HepG2 (cell line): ENCODE results near the gene AJUBA. TPM values are rescaled to one million over a fixed set of nuclear protein-coding genes. Genes with fewer than 3 reads are reported as not detected.

Source experiments
- CEBPB ChIP-seq: IDR thresholded peaks from 2 replicates; pipeline ENCODE4 v1.6.1; 2011; ENCODE audit warnings: low read depth, low read length, improper control_type of control experiment, borderline replicate concordance
- CHCHD3 ChIP-seq: sonication (generic); formaldehyde crosslinking; IDR thresholded peaks from 2 replicates; pipeline ENCODE4 v1.8.0; 2022; ENCODE audit warnings: mild to moderate bottlenecking, missing genetic modification reagents, moderate library complexity
- DMAP1 ChIP-seq: IDR thresholded peaks from 2 replicates; pipeline ENCODE4 v1.6.1; 2016
- IKZF1 ChIP-seq: fragments of 450-650 bp; IDR thresholded peaks from 2 replicates; pipeline ENCODE4 v1.7.1; 2016
- MIER2 ChIP-seq: IDR thresholded peaks from 2 replicates; pipeline ENCODE4 v1.6.1; 2016; ENCODE audit warnings: missing biosample characterization, missing genetic modification reagents
- NR2F6 ChIP-seq, 2 experiments: IDR thresholded peaks; 2 replicates each; pipeline ENCODE4 v1.6.1; 2016; ENCODE audit warnings: antibody characterized with exemption in 1 of 2, mild to moderate bottlenecking in 1 of 2
- PAX8 ChIP-seq: sonication (generic); formaldehyde crosslinking; IDR thresholded peaks from 2 replicates; pipeline ENCODE4 v1.8.0; 2022; ENCODE audit warnings: mild to moderate bottlenecking, missing genetic modification reagents, borderline replicate concordance
- RBM22 ChIP-seq: fragments of 200-400 bp; formaldehyde crosslinking; optimal IDR thresholded peaks from 2 replicates; pipeline ENCODE3; 2017; ENCODE audit warnings: mild to moderate bottlenecking, low read length, moderate library complexity
- SCMH1 ChIP-seq: sonication (generic); formaldehyde crosslinking; IDR thresholded peaks from 2 replicates; pipeline ENCODE4 v1.9.0; 2021; ENCODE audit warnings: missing genetic modification reagents, mild to moderate bottlenecking, borderline replicate concordance
- ZBTB37 ChIP-seq: sonication (generic); formaldehyde crosslinking; IDR thresholded peaks from 2 replicates; pipeline ENCODE4 v1.4.0; 2020; ENCODE audit warnings: mild to moderate bottlenecking, missing genetic modification reagents
- ZFP1 ChIP-seq: IDR thresholded peaks from 2 replicates; pipeline ENCODE4 v1.6.1; 2016
- ZHX2 ChIP-seq, 2 experiments: sonication (generic) in 1 of 2; formaldehyde crosslinking in 1 of 2; IDR thresholded peaks; 2 replicates each; pipeline versions ENCODE4 v1.6.1 to v1.9.0; 2014 to 2022; ENCODE audit warnings: antibody characterized with exemption in 1 of 2, borderline replicate concordance in 1 of 2, inconsistent platforms in 1 of 2, low read depth in 1 of 2, missing genetic modification reagents in 1 of 2
- ZNF552 ChIP-seq: sonication (generic); formaldehyde crosslinking; IDR thresholded peaks from 2 replicates; pipeline ENCODE4 v1.9.0; 2022; ENCODE audit warnings: missing genetic modification reagents, mild to moderate bottlenecking, borderline replicate concordance
- ZNF761 ChIP-seq: sonication (generic); formaldehyde crosslinking; conservative IDR thresholded peaks from 2 replicates; pipeline ENCODE4 v1.4.0; 2020; ENCODE audit warnings: mild to moderate bottlenecking, missing genetic modification reagents
- polyA plus RNA-seq, 8 experiments: library from polyadenylated mRNA; depleted of rRNA in 3 of 8; stranded (reverse) in 7 of 8; unstranded in 1 of 8; fragments of >200 nt; fragmentation: Illumina TruSeq in 4 of 8; extraction: Trizol in 4 of 8; gene quantifications; 2 replicates each; pipeline versions ENCODE4 v1.2.1 to v1.2.3, GENCODE V29; 2011 to 2016; ENCODE audit warnings: low read depth in 4 of 8, missing spikeins in 1 of 8, mixed read lengths in 1 of 8; ENCODE audit not compliant: insufficient read depth in 1 of 8
- total RNA-seq, 5 experiments: library from RNA; depleted of rRNA; stranded (reverse); fragments of >200 nt; fragmentation: Illumina TruSeq; extraction: Trizol; gene quantifications; 2 replicates each; pipeline ENCODE4 v1.2.3, GENCODE V29; 2016; ENCODE audit warnings: low read depth in 1 of 5
- TF ChIP-seq, protein P1 (sequence below): IDR thresholded peaks from 2 replicates; pipeline ENCODE4 v1.6.1; 2016; ENCODE audit warnings: low read depth, missing genetic modification reagents, missing compliant biosample characterization

AJUBA gene
- total and polyA plus RNA-seq, 2 of the 13 experiments (the other 11 are each of a cell fraction or from before 2014, with no cell fraction given): 157 to 241 TPM

DNA sequence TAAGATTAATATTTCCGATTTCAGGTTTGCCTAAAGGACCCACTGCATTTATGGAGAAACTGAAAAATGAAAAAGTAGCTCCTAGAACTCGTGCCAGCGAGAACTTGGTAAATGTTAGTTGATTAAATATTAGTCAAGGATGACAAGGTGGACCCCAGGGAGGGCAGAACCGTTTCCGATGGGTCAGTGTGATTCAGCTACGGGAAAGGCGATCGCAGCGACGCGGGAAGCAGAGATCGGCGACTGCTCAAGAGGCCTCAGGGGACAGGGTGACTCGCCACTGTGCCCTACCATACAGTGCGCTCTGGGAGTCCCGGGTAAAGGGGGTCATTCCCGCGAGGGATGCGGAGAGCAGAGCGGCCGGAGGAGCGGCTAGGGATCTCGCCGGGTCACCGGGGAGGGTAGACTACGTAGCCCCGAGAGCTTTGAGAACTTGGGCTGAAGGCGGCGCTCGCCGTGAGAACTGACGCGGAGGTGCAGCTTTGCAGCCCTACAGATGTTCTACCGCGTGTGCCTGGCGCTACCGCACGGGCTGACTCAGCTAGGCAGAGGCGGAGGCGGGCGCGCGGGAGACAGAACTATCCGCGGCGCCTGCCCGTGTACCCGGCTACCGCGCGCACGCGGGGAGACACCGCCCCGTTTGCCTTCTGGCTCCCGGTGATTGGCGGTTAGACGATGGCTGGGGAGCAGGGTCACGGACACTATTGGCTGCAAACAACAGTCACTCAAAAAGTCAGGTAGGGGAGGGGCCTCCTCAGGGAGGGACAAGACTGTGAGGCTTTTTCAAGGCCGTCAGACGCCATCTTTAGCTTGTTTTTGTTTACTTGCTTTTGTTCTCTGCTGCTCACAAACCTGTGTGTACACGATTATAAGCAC, 24.4 kb upstream of the AJUBA start (continued):
- TF ChIP-seq ZHX2 (IDR thresholded peaks at IDR 0.05; ENCODE audit: low read depth): peak; percentile 91
- peak; percentile 62; the same call in 1 of the 2 replicates for TF ChIP-seq ZHX2 (CRISPR knock-in tag; IDR thresholded peaks at IDR 0.05; ENCODE audit: borderline replicate concordance)
- TF ChIP-seq ZFP1 (CRISPR knock-in tag): peak; percentile 92
- TF ChIP-seq CEBPB: no peak
- TF ChIP-seq PAX8: peak; percentile 89
- TF ChIP-seq, protein P1, sequence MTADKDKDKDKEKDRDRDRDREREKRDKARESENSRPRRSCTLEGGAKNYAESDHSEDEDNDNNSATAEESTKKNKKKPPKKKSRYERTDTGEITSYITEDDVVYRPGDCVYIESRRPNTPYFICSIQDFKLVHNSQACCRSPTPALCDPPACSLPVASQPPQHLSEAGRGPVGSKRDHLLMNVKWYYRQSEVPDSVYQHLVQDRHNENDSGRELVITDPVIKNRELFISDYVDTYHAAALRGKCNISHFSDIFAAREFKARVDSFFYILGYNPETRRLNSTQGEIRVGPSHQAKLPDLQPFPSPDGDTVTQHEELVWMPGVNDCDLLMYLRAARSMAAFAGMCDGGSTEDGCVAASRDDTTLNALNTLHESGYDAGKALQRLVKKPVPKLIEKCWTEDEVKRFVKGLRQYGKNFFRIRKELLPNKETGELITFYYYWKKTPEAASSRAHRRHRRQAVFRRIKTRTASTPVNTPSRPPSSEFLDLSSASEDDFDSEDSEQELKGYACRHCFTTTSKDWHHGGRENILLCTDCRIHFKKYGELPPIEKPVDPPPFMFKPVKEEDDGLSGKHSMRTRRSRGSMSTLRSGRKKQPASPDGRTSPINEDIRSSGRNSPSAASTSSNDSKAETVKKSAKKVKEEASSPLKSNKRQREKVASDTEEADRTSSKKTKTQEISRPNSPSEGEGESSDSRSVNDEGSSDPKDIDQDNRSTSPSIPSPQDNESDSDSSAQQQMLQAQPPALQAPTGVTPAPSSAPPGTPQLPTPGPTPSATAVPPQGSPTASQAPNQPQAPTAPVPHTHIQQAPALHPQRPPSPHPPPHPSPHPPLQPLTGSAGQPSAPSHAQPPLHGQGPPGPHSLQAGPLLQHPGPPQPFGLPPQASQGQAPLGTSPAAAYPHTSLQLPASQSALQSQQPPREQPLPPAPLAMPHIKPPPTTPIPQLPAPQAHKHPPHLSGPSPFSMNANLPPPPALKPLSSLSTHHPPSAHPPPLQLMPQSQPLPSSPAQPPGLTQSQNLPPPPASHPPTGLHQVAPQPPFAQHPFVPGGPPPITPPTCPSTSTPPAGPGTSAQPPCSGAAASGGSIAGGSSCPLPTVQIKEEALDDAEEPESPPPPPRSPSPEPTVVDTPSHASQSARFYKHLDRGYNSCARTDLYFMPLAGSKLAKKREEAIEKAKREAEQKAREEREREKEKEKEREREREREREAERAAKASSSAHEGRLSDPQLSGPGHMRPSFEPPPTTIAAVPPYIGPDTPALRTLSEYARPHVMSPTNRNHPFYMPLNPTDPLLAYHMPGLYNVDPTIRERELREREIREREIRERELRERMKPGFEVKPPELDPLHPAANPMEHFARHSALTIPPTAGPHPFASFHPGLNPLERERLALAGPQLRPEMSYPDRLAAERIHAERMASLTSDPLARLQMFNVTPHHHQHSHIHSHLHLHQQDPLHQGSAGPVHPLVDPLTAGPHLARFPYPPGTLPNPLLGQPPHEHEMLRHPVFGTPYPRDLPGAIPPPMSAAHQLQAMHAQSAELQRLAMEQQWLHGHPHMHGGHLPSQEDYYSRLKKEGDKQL (CRISPR knock-in tag): peak; percentile 89
- peak; percentile 47; the same call in 1 of the 2 replicates for TF ChIP-seq ZNF552 (CRISPR knock-in tag)
- peak; percentile 92; the same call in 1 of the 2 replicates for TF ChIP-seq CHCHD3 (CRISPR knock-in tag)
- peak; percentile 83; the same call in 1 of the 2 replicates for TF ChIP-seq MIER2 (CRISPR knock-in tag)
- no peak; the same call in 1 of the 2 replicates for TF ChIP-seq NR2F6 (IDR thresholded peaks at IDR 0.05)
- TF ChIP-seq NR2F6 (CRISPR knock-in tag; IDR thresholded peaks at IDR 0.05): peak; percentile 88
- TF ChIP-seq ZBTB37 (CRISPR knock-in tag): peak; percentile 90
- peak; percentile 100 for TF ChIP-seq DMAP1 (CRISPR knock-in tag)
- TF ChIP-seq IKZF1: no peak
- peak; percentile 81 for TF ChIP-seq RBM22
- TF ChIP-seq ZNF761: peak; percentile 98
- no peak for TF ChIP-seq SCMH1 (CRISPR knock-in tag)
